Activated CD4-positive, CD25-positive, alpha-beta regulatory T cell treated with anti-CD3 and anti-CD28 coated beads, Interleukin-2, amount 50 U/mL, for 72 hours (primary cell): ENCODE results near the gene BMP4.

Experiments used
- DNase-seq: peaks from one replicate; pipeline ENCODE4 v3.0.0; 2021

The BMP4 gene

GRCh38 chr14:53943751-53944083, 12.9 kb downstream of the BMP4 start:
- no peak for DNase-seq

- no peak for DNase-seq
These were observed 13.5 kb downstream of the BMP4 start for GRCh38 chr14:53942970-53943750.

GRCh38 chr14:53938136-53938837, 18.3 kb downstream of the BMP4 start:
- no peak for DNase-seq

- no peak for DNase-seq
These were observed 21.7 kb downstream of the BMP4 start for GRCh38 chr14:53934778-53935414.

- DNase-seq: no peak
These were observed 23.7 kb downstream of the BMP4 start for GRCh38 chr14:53932966-53933365.

- no peak for DNase-seq
These were observed 26.5 kb downstream of the BMP4 start for GRCh38 chr14:53929871-53930715.

GRCh38 chr14:53927171-53927570, 29.5 kb downstream of the BMP4 start:
- no peak for DNase-seq

GRCh38 chr14:53925201-53925766, 31.3 kb downstream of the BMP4 start:
- no peak for DNase-seq

- DNase-seq: no peak
These were observed 31.9 kb downstream of the BMP4 start for GRCh38 chr14:53924753-53925152.

GRCh38 chr14:53921027-53921426, 35.6 kb downstream of the BMP4 start:
- DNase-seq: no peak

- no peak for DNase-seq
These were observed 40.4 kb downstream of the BMP4 start for GRCh38 chr14:53916239-53916638.

GRCh38 chr14:53915364-53916014, 41.1 kb downstream of the BMP4 start:
- no peak for DNase-seq

GRCh38 chr14:53912021-53912420, 44.6 kb downstream of the BMP4 start:
- no peak for DNase-seq

GRCh38 chr14:53908416-53908815, 48.2 kb downstream of the BMP4 start:
- DNase-seq: no peak

- DNase-seq: no peak
These were observed 54.3 kb downstream of the BMP4 start for GRCh38 chr14:53902307-53902706.

- no peak for DNase-seq
These were observed 56.1 kb downstream of the BMP4 start for GRCh38 chr14:53900499-53900898.
